Gastrocnemius medialis (tissue), 4 donors: ENCODE results near the gene FAM89A.

Experiments
- CTCF ChIP-seq, 5 experiments: fragments of 450-650 bp in 3 of 5; fragments of 200-600 bp in 2 of 5; sonication (generic) in 2 of 5; IDR thresholded peaks in 4 of 5; conservative IDR thresholded peaks in 1 of 5; 1 replicate in 4 of 5; 2 replicates in 1 of 5; pipeline ENCODE4 v1.5.1; 2016 to 2019; ENCODE audit warnings: antibody characterized with exemption in 5 of 5, mild to moderate bottlenecking in 3 of 5, moderate library complexity in 3 of 5
- POLR2A ChIP-seq, 2 donors: fragments of 450-650 bp; IDR thresholded peaks; one replicate each; pipeline ENCODE4 v1.6.1; 2017; ENCODE audit warnings: antibody characterized with exemption in 2 of 2, mild to moderate bottlenecking in 2 of 2, moderate library complexity in 2 of 2

GRCh38 chr1:230987448-230987847 lies 52.6 kb downstream of the FAM89A start:
- TF ChIP-seq CTCF (IDR thresholded peaks at IDR 0.05 in 4 of 5, conservative IDR thresholded peaks at IDR 0.05 in 1 of 5) (no peak), POLR2A (IDR thresholded peaks at IDR 0.05) (no peak)
